ENCODE measurements around the gene MRPS16. TPM values are rescaled to one million over a fixed set of nuclear protein-coding genes. Genes with fewer than 3 reads are reported as not detected.

The MRPS16 gene
- total RNA-seq, 5 donors from 2014 or later (not counting 1 experiment from before 2014, with no cell fraction given): 33.3 to 56.5 (median 55.2) TPM

DNA sequence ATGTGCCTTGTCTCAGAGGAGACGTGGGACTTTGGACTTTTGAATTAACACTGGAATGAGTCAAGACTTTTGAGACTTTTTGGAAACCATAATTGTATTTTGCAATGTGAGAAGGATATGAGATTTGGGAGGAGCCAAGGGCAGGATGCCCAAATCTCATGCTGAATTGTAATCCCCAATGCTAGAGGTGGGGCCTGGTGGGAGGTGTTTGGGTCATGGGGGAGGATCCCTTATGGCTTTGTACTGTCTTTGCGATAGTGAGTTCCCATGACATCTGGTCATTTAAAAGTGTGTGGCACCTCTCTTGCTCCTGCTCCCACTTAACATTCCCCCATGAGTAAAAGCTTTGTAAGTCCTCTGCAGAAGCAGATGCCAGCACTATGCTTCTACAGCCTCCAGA, 44.6 kb downstream of the MRPS16 start:
- no peaks in the 10 kb centered on the region for H3K27me3 Mint-ChIP-seq
- no peak overlapping the region for H3K4me3 Mint-ChIP-seq
- no peak for DNase-seq
- H3K36me3 Mint-ChIP-seq: peaks cover 40% of the 10 kb centered on the region
- H3K36me3 ChIP-seq (ENCODE audit: control insufficient read depth in 2 of 2, extremely low read depth in 1 of 2, insufficient read depth in 1 of 2, low read length in 1 of 2): peaks cover 5 to 12% of the 10 kb centered on the region in 2 donors
- no peak for ATAC-seq (replicated peaks in 1 of 4)
- no peak overlapping the region for H3K27ac Mint-ChIP-seq
- H3K27me3 ChIP-seq (replicated peaks in 1 of 2; ENCODE audit: control insufficient read depth in 2 of 2, extremely low read depth in 1 of 2, insufficient read depth in 2 of 2, low read length in 1 of 2): no peaks in the 10 kb centered on the region
- 88% methylated on average over 2 of the region's 2 CpGs for WGBS (ENCODE audit: insufficient coverage)
- CTCF ChIA-PET: no interaction called here
- H3K9me3 ChIP-seq: no peaks in the 10 kb centered on the region
- H3K4me1 Mint-ChIP-seq: no peaks in the 10 kb centered on the region
- POLR2A ChIA-PET: no interaction called here
- H3K27ac ChIP-seq (ENCODE audit: low read length): no peak overlapping the region
- no peak overlapping the region for H3K4me3 ChIP-seq (ENCODE audit: control insufficient read depth in 1 of 2, extremely low read depth in 1 of 2, low read length in 1 of 2)
- no peaks in the 10 kb centered on the region for H3K4me1 ChIP-seq (ENCODE audit: control insufficient read depth in 1 of 2, extremely low read depth in 1 of 2, insufficient read depth in 2 of 2, low read length in 2 of 2)
- H3K9me3 Mint-ChIP-seq: peaks cover 0 to 5% (median 5%) of the 10 kb centered on the region in 3 donors

DNA sequence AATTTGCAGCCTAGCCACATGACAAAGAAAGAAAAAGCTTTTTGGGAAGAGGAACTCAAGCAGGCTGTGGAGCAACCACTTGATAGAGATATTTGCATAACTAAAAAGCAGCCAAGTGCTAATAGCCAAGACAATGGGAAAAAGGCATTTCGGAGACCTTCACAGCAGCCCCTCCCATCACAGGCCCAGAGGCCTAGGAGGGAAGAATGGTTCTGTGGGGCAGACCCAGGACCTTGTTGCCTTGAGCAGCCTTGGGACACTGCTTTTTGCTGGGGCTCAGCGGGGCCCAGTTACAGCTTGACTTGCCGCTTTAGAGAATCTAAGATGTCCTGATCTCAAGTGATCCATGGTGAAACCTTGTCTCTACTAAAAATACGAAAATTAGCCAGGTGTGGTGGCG, 46.1 kb downstream of the MRPS16 start:
- H3K4me1 ChIP-seq (ENCODE audit: control insufficient read depth in 1 of 2, extremely low read depth in 1 of 2, insufficient read depth in 2 of 2, low read length in 2 of 2): no peaks in the 10 kb centered on the region
- Mint-ChIP-seq H3K27ac (no peak overlapping the region), H3K27me3 (no peaks in the 10 kb centered on the region), H3K9me3 (peaks cover 0 to 5% (median 5%) of the 10 kb centered on the region in 3 donors), H3K36me3 (peaks cover 37% of the 10 kb centered on the region), H3K4me3 (no peak overlapping the region), H3K4me1 (no peaks in the 10 kb centered on the region)
- no peak overlapping the region for H3K27ac ChIP-seq (ENCODE audit: low read length)
- ChIA-PET POLR2A (no interaction called here), CTCF (no interaction called here)
- H3K9me3 ChIP-seq: no peaks in the 10 kb centered on the region
- no peaks in the 10 kb centered on the region for H3K27me3 ChIP-seq (replicated peaks in 1 of 2; ENCODE audit: control insufficient read depth in 2 of 2, extremely low read depth in 1 of 2, insufficient read depth in 2 of 2, low read length in 1 of 2)
- ATAC-seq (replicated peaks in 1 of 4) (no peak), DNase-seq (no peak)
- H3K36me3 ChIP-seq (ENCODE audit: control insufficient read depth in 2 of 2, extremely low read depth in 1 of 2, insufficient read depth in 1 of 2, low read length in 1 of 2): peaks cover 5 to 12% of the 10 kb centered on the region in 2 donors
- H3K4me3 ChIP-seq (ENCODE audit: control insufficient read depth in 1 of 2, extremely low read depth in 1 of 2, low read length in 1 of 2): no peak overlapping the region
- WGBS (ENCODE audit: insufficient coverage): 93% methylated on average over 2 of the region's 5 CpGs

DNA sequence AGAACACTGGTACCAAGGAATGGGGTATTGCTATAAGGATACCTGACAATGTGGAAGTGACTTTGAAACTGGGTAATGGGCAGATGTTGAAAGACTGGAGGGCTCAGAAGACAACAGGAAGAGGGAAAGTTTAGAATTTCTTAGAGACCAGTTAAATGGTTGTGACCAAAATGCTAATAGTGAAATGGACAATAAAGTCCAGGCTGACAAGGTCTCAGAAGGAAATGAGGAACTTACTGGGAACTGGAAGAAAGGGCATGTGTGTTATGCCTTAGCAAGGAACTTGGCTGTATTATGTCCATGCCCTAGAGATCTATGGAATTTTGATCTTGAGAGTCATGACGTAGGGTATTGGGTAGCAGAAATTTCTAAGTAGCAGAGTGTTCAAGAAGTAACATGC, 46.6 kb downstream of the MRPS16 start:
- Histone ChIP-seq H3K36me3 (ENCODE audit: control insufficient read depth in 2 of 2, extremely low read depth in 1 of 2, insufficient read depth in 1 of 2, low read length in 1 of 2) (peaks cover 5 to 12% of the 10 kb centered on the region in 2 donors), H3K9me3 (no peaks in the 10 kb centered on the region), H3K27ac (ENCODE audit: low read length) (no peak overlapping the region), H3K27me3 (replicated peaks in 1 of 2; ENCODE audit: control insufficient read depth in 2 of 2, extremely low read depth in 1 of 2, insufficient read depth in 2 of 2, low read length in 1 of 2) (no peaks in the 10 kb centered on the region), H3K4me1 (ENCODE audit: control insufficient read depth in 1 of 2, extremely low read depth in 1 of 2, insufficient read depth in 2 of 2, low read length in 2 of 2) (no peaks in the 10 kb centered on the region), H3K4me3 (ENCODE audit: control insufficient read depth in 1 of 2, extremely low read depth in 1 of 2, low read length in 1 of 2) (no peak overlapping the region)
- Mint-ChIP-seq H3K9me3 (peaks cover 0 to 5% (median 5%) of the 10 kb centered on the region in 3 donors), H3K27me3 (no peaks in the 10 kb centered on the region), H3K4me1 (no peaks in the 10 kb centered on the region), H3K4me3 (no peak overlapping the region), H3K36me3 (peaks cover 37% of the 10 kb centered on the region), H3K27ac (no peak overlapping the region)
- no peak for ATAC-seq (replicated peaks in 1 of 4)
- WGBS (ENCODE audit: insufficient coverage): no CpG with 5 or more reads among the region's 1 CpG
- DNase-seq: no peak
- POLR2A ChIA-PET: no interaction called here
- CTCF ChIA-PET: no interaction called here

DNA sequence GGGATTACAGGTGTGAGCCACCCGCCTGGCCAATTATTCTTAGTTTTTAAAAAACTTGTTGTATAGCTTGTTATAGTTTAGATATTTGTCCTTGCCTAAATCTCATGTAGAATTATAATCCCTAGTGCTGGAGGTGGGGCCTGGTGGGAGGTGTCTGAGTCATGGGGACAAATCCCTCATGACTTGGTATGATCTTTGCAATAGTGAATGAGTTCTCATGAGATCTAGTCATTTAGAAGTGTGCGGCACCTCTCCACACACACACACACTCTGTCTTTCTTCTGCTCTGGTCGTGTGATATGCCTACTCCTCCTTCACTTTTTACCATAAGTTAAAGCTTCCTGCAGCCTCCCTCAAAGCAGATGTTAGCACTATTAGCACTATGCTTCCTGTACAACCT, 47.4 kb downstream of the MRPS16 start:
- Histone ChIP-seq H3K36me3 (ENCODE audit: control insufficient read depth in 2 of 2, extremely low read depth in 1 of 2, insufficient read depth in 1 of 2, low read length in 1 of 2) (peaks cover under 1 to 6% of the 10 kb centered on the region in 2 donors), H3K4me1 (ENCODE audit: control insufficient read depth in 1 of 2, extremely low read depth in 1 of 2, insufficient read depth in 2 of 2, low read length in 2 of 2) (no peaks in the 10 kb centered on the region), H3K27me3 (replicated peaks in 1 of 2; ENCODE audit: control insufficient read depth in 2 of 2, extremely low read depth in 1 of 2, insufficient read depth in 2 of 2, low read length in 1 of 2) (no peaks in the 10 kb centered on the region), H3K27ac (ENCODE audit: low read length) (no peak overlapping the region), H3K4me3 (ENCODE audit: control insufficient read depth in 1 of 2, extremely low read depth in 1 of 2, low read length in 1 of 2) (no peak overlapping the region), H3K9me3 (no peaks in the 10 kb centered on the region)
- ChIA-PET CTCF (no interaction called here), POLR2A (no interaction called here)
- Mint-ChIP-seq H3K4me3 (no peak overlapping the region), H3K9me3 (peaks cover 0 to 5% (median 5%) of the 10 kb centered on the region in 3 donors), H3K27ac (no peak overlapping the region), H3K4me1 (no peaks in the 10 kb centered on the region), H3K36me3 (peaks cover 37% of the 10 kb centered on the region), H3K27me3 (no peaks in the 10 kb centered on the region)
- ATAC-seq (replicated peaks in 1 of 4) (no peak), DNase-seq (no peak)
- no CpG with 5 or more reads among the region's 3 CpGs for WGBS (ENCODE audit: insufficient coverage)

Other genes starting within 250 kb of the MRPS16 start
- 10 to 100 TPM; 11.3 to 15.4 (median 13.0) TPM for gene P4HA1, start 155.8 kb downstream of the MRPS16 start, total RNA-seq
- gene NUDT13, start 142.2 kb downstream of the MRPS16 start, total RNA-seq: 1 to 10 TPM in 4 of 5 donors, under 1 TPM in 1; 0.49 to 3.3 (median 2.2) TPM
- 10 to 100 TPM; 26.3 to 46.8 (median 31.2) TPM for gene ECD, start 84.6 kb downstream of the MRPS16 start, total RNA-seq
- gene FAM149B1, start 84.5 kb downstream of the MRPS16 start, total RNA-seq: 10 to 100 TPM; 14.0 to 16.6 (median 15.8) TPM
- 10 to 100 TPM; 17.1 to 26.2 (median 23.1) TPM for gene DNAJC9, start 5.4 kb downstream of the MRPS16 start, total RNA-seq
- gene CFAP70, start 106.2 kb upstream of the MRPS16 start, total RNA-seq: 1 to 10 TPM; 1.9 to 4.0 (median 3.2) TPM
- 100 to 1,000 TPM in 2 of 5 donors, 10 to 100 TPM in 3; 84.3 to 109 (median 97.6) TPM for gene ANXA7, start 161.4 kb upstream of the MRPS16 start, total RNA-seq
- 1 to 10 TPM; 3.7 to 4.7 (median 4.6) TPM for gene MSS51, start 180.9 kb upstream of the MRPS16 start, total RNA-seq
- gene PPP3CB, start 243.4 kb upstream of the MRPS16 start, total RNA-seq: 10 to 100 TPM; 35.5 to 39.5 (median 37.0) TPM

All from T-cell (primary cell).